Keratinocyte (primary cell): ENCODE measurements around the gene TNPO2. TPM values are rescaled to one million over a fixed set of nuclear protein-coding genes. Genes with fewer than 3 reads are reported as not detected.

Experiments
- DNase-seq: peaks from one replicate; pipeline ENCODE4 v3.0.0-alpha.2; 2011; ENCODE audit warnings: low read depth, missing footprints, low spot score
- FAIRE-seq: peaks from 2 replicates; lab custom pipeline; 2011; peaks lifted over from hg19 to GRCh38; lab: Jason Lieb, UNC
- H2AFZ ChIP-seq: 2 replicates; pipeline ENCODE4 v1.6.0; 2012; ENCODE audit warnings: low read length, control low read depth, inconsistent platforms; ENCODE audit not compliant: control insufficient read depth
- H3K27ac ChIP-seq: 2 replicates; pipeline ENCODE4 v1.5.1; 2011; ENCODE audit warnings: low read length; ENCODE audit not compliant: control insufficient read depth, insufficient read depth
- H3K27me3 ChIP-seq: 3 replicates; pipeline ENCODE4 v1.6.0; 2011; ENCODE audit warnings: low read length; ENCODE audit not compliant: control insufficient read depth, insufficient read depth; ENCODE audit errors: extremely low read depth
- H3K36me3 ChIP-seq, 2 experiments: 2 replicates in 1 of 2; 3 replicates in 1 of 2; pipeline ENCODE4 v1.5.1; 2011; ENCODE audit warnings: low read length in 2 of 2, mild to moderate bottlenecking in 1 of 2; ENCODE audit not compliant: control insufficient read depth in 2 of 2, insufficient read depth in 2 of 2; ENCODE audit errors: extremely low read depth in 1 of 2
- H3K4me1 ChIP-seq: 3 replicates; pipeline ENCODE4 v1.5.1; 2011; ENCODE audit warnings: low read length; ENCODE audit not compliant: control insufficient read depth, insufficient read depth; ENCODE audit errors: extremely low read depth
- H3K4me2 ChIP-seq: 3 replicates; pipeline ENCODE4 v1.6.0; 2011; ENCODE audit warnings: low read depth, low read length; ENCODE audit not compliant: control insufficient read depth, insufficient read depth; ENCODE audit errors: extremely low read depth
- H3K4me3 ChIP-seq, 3 experiments: fragments of 200-600 bp in 1 of 3; sonication (generic) in 1 of 3; 2 replicates in 2 of 3; 3 replicates in 1 of 3; pipeline ENCODE4 v1.5.1; 2011 to 2016; ENCODE audit warnings: low read length in 3 of 3, mild to moderate bottlenecking in 3 of 3, control low read depth in 2 of 3, inconsistent platforms in 1 of 3, low read depth in 1 of 3, mixed read lengths in 1 of 3, mixed run types in 1 of 3, moderate library complexity in 1 of 3; ENCODE audit not compliant: control insufficient read depth in 2 of 3, insufficient read depth in 2 of 3; ENCODE audit errors: extremely low read depth in 1 of 3
- H3K79me2 ChIP-seq: 2 replicates; pipeline ENCODE4 v1.6.0; 2012; ENCODE audit warnings: low read length; ENCODE audit not compliant: control insufficient read depth, insufficient read depth
- H3K9ac ChIP-seq: 3 replicates; pipeline ENCODE4 v1.6.0; 2011; ENCODE audit warnings: low read length; ENCODE audit not compliant: control insufficient read depth, insufficient read depth; ENCODE audit errors: extremely low read depth
- H3K9me1 ChIP-seq: 3 replicates; pipeline ENCODE4 v1.6.0; 2011; ENCODE audit warnings: low read length; ENCODE audit not compliant: control insufficient read depth, insufficient read depth; ENCODE audit errors: extremely low read depth
- H3K9me3 ChIP-seq: 2 replicates; pipeline ENCODE4 v1.5.1; 2012; ENCODE audit warnings: low read depth, low read length; ENCODE audit not compliant: control insufficient read depth
- H4K20me1 ChIP-seq: 3 replicates; pipeline ENCODE4 v1.6.0; 2011; ENCODE audit warnings: low read length; ENCODE audit not compliant: control insufficient read depth, insufficient read depth; ENCODE audit errors: extremely low read depth
- CTCF ChIP-seq, 3 experiments: IDR thresholded peaks in 1 of 3; conservative IDR thresholded peaks in 1 of 3; optimal IDR thresholded peaks in 1 of 3; 2 replicates in 2 of 3; 3 replicates in 1 of 3; pipeline versions ENCODE3 to v1.5.1; 2011; ENCODE audit warnings: low read length in 3 of 3, mild to moderate bottlenecking in 3 of 3, moderate library complexity in 2 of 3, control low read depth in 1 of 3, inconsistent platforms in 1 of 3; ENCODE audit not compliant: insufficient read depth in 2 of 3; ENCODE audit errors: extremely low read depth in 1 of 3
- EZH2 ChIP-seq: IDR thresholded peaks from one replicate; pipeline ENCODE4 v1.6.1; 2012; ENCODE audit warnings: inconsistent platforms, mild to moderate bottlenecking, low read length, moderate library complexity
- dilution Hi-C: fragments of 300-500 bp; cut with MboI; formaldehyde crosslinking; loops from one replicate; pipeline ENCODE4 v1.7.0; 2020; ENCODE audit warnings: low sequenced_read_pairs; ENCODE audit not compliant: extremely low pct_ligation_motif_present
- polyA plus RNA-seq, 5 experiments: library from polyadenylated mRNA; depleted of rRNA in 3 of 5; stranded (reverse) in 3 of 5; stranded (forward) in 1 of 5; unstranded in 1 of 5; fragments of >200 nt; gene quantifications; 1 replicate in 1 of 5; 2 replicates in 3 of 5; 3 replicates in 1 of 5; pipeline versions ENCODE4 v1.2.1 to v1.2.3, GENCODE V29; 2011 to 2012; ENCODE audit warnings: missing spikeins in 2 of 5, low read depth in 1 of 5, low replicate concordance in 1 of 5

TNPO2 gene
- polyA plus RNA-seq, 1 donor (not counting 4 experiments of a cell fraction or from before 2014, with no cell fraction given): 75.3 TPM

GRCh38 chr19:12763100-12763499, 39.4 kb upstream of the TNPO2 start:
- Histone ChIP-seq H4K20me1 (peaks cover 3% of the 10 kb centered on the region), H3K27ac (no peak overlapping the region), H3K9me1 (no peaks in the 10 kb centered on the region), H3K9ac (no peak overlapping the region), H3K79me2 (no peaks in the 10 kb centered on the region), H3K4me3 (no peak overlapping the region), H3K4me1 (no peaks in the 10 kb centered on the region), H3K9me3 (no peaks in the 10 kb centered on the region), H3K36me3 (peaks cover 7 to 28% of the 10 kb centered on the region in 2 experiments), H3K27me3 (no peaks in the 10 kb centered on the region), H3K4me2 (no peak overlapping the region), H2AFZ (no peak overlapping the region)
- dilution Hi-C loops: no loop called here
- TF ChIP-seq EZH2: no peak
- TF ChIP-seq CTCF (optimal IDR thresholded peaks at IDR 0.05 in 1 of 3, IDR thresholded peaks at IDR 0.05 in 1 of 3, conservative IDR thresholded peaks at IDR 0.05 in 1 of 3; ENCODE audit: extremely low read depth in 1 of 3, insufficient read depth in 2 of 3, low read length in 3 of 3): no peak
- FAIRE-seq (no peak), DNase-seq (no peak)

DNA sequence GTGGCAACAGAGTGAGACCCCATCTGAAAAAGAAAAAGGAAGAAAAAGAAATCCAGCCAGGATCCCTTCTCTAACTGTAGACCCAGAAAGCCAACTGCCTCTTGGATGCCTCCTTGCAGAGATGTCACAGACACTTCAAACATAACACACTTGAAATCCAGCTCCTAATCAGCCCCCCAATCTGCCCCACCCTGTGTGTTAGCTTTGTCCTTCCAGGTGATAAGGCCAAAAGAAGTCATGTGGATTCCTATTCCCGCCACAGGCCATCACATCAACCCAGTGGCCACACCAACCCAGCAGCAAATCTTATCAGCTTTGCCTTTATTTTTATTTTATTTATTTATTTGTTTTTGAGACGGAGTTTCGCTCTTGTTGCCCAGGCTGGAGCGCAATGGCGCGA, 36.0 kb upstream of the TNPO2 start:
- Histone ChIP-seq H3K79me2 (no peaks in the 10 kb centered on the region), H4K20me1 (no peaks in the 10 kb centered on the region), H3K4me2 (no peak overlapping the region), H3K4me3 (no peak overlapping the region), H3K9me1 (no peaks in the 10 kb centered on the region), H2AFZ (no peak overlapping the region), H3K9ac (no peak overlapping the region), H3K27ac (no peak overlapping the region), H3K27me3 (no peaks in the 10 kb centered on the region), H3K4me1 (no peaks in the 10 kb centered on the region), H3K9me3 (no peaks in the 10 kb centered on the region), H3K36me3 (peaks cover 7 to 12% of the 10 kb centered on the region in 2 experiments)
- TF ChIP-seq CTCF (optimal IDR thresholded peaks at IDR 0.05 in 1 of 3, IDR thresholded peaks at IDR 0.05 in 1 of 3, conservative IDR thresholded peaks at IDR 0.05 in 1 of 3; ENCODE audit: extremely low read depth in 1 of 3, insufficient read depth in 2 of 3, low read length in 3 of 3) (no peak), EZH2 (no peak)
- dilution Hi-C loops: no loop called here
- FAIRE-seq (no peak), DNase-seq (no peak)
